Activated naive CD4-positive, alpha-beta T cell treated with anti-CD3 and anti-CD28 coated beads, Interleukin-2, amount 50 U/mL, for 16 hours (primary cell): ENCODE results near the gene MS4A2.
"Not testable (repeated sequence)": the region's sequence is repeated elsewhere in the genome, so short reads cannot be mapped to it uniquely, and the experiment has no call there.

Experiments used
- DNase-seq: peaks from one replicate; pipeline ENCODE4 v3.0.0-alpha.2; 2020

The MS4A2 gene

DNA sequence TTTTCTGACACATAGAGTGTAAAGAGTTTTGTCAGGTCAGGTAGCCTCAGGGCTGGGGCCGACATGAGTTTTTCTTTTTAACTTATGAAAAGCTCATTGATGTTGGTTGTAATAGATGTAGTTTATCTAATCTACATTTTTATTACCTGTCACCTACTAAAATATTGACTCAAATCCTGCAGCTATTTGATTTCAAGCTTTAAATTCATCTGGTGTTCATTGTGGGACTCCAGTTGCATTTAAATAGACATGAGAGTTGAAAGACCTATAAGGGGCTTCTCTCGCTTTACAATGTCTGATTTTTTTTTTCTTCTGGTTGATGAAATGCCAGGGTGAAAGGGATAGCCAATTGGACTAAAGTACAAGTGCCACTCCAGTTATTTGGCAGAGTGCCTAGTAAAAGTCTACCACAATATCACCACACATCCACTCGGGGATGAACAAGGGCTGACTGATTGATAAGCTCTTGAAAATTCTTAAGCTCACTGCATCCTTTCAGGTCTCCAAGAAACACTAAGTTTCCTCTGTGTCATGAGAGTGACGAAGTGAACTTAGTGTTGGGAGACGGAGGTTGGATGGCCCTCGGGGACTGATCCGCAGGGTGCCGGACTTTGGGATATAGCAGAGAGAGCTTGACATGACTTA, 16.1 kb downstream of the MS4A2 start:
- not testable (repeated sequence) for DNase-seq

DNA sequence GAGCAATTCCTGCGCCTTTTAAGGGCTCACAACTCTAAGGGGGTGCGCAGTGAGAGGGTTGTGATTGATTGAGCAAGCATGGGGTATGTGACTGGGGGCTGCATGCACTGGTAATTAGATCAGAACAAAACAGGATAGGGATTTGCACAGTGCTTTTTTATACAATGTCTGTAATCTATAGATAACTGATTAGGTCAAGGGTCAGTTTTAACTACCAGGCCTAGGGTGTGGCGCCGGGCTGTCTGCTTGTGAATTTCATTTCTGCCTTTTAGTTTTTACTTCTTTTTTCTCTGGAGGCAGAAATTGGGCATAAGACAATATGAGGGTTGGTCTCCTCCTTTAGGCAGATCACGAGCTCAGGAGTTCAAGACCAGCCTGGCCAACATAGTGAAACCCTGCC, 20.2 kb downstream of the MS4A2 start:
- DNase-seq = not testable (repeated sequence)

DNA sequence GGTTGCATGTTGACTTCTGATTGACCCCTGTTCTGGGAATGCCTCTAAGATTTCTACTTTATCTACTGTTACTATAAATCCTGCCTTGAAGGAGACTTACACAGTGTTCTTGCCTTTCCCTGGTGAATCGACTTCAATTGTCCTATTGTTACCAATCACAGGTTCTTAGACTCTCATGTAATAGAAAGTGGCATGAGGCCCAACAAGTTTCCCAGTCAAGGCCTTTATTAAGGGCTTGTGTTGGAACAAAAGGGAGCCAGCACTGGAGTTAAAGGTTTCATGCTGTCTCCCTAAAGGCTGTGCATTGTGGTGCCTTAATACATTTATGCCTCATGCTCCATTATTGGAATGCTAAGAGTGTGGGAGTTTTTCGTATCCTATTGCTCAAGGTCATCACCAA, 23.3 kb downstream of the MS4A2 start:
- no peak for DNase-seq

DNA sequence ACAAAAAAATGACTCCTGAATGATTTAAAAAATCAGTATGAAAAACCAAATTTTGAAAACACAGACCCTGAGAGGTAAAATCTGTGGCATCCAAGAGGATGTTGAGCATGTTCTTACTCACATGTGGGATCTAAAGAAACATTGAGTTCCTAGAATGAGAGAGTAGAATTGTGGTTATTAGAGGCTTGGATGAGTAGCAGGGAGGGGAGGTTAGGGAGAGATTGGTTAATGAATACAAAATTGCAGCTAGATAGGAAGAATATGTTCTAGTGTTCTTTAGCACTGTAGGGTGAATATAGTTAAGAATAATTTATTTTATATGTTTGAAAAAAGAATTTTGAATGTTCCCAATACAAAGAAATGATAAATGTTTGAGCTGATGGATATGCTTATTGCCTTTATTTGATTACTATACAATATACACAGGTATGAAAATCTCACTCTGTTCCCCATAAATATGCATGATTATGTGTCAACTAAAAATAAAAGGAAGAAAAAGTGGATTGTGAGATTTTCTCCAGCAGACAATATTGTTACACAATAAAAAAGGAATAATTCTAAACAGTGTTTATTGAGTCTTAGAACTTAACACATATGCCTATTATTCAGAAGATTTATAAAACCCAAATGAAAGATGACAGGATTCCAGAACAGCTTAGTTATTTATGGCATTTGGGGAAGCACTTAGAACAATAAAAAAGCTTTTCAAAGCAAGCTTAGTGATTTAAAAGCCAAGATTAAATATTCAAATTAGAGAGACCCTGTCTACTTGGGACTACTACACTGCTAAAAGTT, 28.7 kb downstream of the MS4A2 start:
- no peak for DNase-seq

DNA sequence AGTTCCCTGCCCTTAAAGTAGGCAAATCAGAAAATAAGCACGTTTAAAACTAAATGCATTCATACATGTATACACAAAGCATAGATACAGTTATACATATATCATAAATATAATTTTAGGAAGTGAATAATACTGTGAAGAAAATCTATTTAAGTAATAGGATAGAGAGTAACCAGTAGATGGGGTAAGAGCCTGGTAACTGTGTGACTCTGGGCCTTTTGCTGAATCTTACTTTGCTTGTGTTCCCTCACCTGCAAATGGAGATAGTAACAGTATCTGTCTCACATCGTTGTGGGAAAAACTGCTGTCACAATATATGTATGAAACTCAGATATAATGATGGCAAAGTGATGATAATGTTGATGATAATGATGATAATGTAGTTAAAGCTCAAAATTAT, 29.9 kb downstream of the MS4A2 start:
- DNase-seq = no peak

DNA sequence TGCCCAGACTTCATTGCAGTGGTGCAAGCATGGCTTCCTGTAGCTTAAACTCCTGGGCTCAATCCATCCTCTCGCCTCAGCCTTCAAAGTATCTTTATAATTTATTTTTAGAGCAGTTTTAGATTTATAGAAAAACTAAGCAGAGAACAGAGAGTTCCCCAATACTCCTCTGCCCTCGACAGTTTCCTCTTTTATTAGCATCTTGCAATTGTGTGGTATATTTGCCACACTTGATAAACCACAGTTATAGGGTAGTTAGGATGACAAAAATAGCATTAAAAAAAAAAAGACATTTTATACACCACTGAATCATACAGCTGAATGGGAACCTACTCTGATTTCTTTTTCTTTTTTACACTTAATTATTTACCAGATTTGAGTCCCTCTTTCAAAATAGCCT, 31.2 kb downstream of the MS4A2 start:
- no peak for DNase-seq

DNA sequence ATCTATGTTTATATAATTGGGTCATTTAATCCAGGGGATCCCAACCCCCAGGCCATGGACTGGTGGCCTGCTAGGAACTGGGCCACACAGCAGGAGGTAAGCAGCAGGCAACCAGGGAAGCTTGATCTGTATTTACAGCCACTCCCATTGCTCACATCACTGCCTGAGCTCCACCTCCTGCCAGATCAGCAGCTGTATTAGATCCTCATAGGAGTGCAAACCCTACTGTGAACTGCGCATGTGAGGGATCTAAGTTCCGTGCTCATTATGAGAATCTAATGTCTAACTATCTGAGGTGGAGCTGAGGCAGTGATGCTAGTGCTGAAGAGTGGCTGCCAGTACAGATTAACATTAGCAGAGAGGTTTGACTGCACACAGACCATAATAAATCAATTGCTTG, 32.8 kb downstream of the MS4A2 start:
- no peak for DNase-seq

DNA sequence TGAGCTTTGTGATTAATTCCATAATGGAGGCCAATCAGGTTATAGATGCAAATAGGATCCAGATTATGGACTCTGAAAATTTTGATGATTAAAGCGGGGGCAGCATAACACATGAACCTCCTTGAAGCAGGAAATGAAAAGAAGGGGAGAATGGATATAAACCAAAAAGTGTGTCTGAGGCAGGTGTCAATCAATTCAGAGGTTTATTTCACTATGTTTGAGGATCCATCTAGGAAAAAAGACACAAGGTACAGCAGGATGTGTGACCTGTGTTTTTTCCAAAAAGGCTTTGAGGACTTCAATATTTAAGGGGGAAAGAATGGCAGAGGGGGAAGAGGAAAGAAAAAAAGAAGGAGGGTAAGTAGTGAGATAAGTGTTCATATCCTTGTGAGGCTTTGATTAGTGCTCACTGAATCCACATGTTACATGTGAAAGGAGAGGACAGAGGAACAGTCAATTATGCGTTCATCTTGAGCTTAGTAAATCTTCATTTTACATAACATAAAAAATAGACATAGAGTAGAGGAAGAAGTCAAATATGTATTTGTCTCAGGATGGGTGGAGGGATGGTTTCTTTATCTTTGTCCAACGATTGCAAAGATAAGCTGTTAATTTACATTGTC, 34.1 kb downstream of the MS4A2 start:
- DNase-seq = no peak

DNA sequence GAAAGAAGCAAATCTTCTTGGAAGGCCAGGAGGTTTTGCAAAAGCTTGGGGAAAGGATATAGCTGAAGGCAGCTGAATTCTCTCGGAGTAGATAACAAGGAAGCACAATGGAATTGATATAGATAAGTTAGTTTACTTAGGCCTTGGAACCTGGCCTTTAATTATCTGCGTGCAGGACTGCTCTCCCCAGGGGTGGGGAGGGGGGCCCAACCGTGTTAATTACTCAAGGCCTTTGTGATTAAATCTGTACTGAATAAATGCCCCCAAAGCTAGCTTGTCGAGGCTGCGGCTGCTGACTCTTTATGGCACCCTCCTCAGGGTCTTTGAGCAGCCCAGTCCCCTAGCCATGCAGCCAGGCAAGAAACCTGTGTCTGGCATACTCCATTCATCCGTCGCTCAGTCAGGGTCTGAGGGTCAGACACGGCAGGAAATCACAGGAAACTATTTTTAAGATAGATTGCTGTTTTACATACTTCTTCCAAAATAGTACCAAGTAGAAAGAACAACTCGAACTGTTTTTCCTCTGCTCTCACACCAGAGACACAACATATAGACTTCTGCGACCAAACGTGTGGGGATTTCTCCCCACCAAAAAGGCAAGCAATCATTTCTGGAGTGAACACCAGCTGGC, 36.5 kb downstream of the MS4A2 start:
- no peak for DNase-seq

DNA sequence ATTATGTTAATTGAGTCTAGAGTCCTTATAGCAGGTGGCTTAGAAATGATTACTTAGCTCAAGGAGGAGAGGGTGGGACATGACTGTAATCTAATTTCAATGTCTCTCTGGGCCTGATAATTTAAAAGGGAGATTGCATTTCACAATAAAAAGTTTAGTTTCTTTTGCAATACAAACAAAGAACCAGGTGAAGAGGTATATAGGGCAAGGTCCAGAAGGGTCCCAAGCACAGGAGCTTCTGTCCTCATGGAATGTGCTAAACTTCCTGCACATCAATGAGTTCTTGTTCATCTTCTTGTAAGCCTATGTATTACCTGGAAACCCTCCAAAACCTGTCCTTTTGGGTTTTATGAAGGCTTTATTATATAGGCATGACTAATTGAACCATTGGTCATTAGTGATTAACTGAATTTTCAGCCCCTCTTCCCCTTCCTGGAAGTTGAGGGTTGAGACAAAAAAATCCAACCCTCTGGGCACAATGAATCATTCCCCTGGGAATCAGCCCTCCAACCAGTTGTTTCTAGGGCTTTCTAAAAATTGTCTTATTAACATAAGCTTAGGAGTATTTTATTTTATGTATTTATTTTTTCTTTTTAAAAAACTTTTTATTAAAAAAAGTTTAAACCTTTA, 37.6 kb downstream of the MS4A2 start:
- no peak for DNase-seq

DNA sequence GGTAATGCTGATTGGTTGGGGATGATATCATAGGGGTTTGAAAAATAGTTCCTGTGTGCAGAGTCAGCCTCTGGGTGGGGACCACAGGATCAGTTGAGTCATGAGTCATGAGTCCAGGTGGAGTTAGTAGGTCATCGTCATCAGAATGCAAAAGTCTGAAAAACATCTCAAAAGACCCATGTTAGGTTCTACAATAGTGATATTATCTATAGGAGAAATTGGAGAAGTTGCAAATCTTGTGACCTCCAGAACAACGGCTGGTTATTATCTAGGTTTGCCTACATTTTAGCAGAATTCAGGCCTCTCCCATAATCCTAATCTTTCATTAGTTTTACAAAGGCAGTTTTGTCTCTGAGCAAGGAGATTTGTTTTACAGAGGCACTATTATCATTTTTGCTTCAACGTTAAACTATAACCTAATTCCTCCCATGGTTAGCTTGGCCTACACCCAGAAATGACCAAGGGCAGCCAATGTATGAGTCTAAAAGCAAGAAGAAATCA, 38.9 kb downstream of the MS4A2 start:
- DNase-seq = no peak

DNA sequence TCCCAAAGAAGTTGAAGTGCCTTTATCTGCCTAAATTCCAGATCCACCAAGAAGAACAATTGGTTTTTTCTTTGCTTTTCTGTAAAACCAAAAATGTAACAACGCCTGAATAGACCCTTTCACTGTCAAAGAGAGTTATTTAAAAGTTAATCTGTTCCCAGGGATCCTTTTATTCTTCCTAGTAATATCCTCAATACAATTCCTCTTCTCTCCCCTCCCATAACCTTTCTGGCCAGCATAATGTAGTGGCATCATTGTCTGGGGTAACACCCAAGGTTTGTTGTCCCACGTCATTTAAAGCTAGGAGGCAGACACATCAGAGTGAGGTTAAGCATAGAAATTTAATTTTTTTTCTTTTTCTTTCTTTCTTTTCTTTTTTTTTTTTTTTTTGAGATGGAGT, 39.9 kb downstream of the MS4A2 start:
- DNase-seq = no peak

DNA sequence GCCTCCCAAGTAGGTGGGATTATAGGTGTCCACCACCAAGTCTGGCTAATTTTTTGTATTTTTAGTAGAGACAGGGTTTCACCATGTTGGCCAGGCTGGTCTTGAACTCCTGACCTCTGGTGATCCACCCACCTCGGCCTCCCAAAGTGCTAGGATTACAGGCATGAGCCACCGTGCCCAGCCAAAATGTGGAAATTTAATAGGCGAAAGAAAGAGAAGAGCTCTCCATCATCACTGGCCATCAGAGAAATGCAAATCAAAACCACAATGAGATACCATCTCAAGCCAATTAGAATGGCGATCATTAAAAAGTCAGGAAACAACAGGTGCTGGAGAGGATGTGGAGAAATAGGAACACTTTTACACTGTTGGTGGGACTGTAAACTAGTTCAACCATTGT, 40.4 kb downstream of the MS4A2 start:
- not testable (repeated sequence) for DNase-seq

DNA sequence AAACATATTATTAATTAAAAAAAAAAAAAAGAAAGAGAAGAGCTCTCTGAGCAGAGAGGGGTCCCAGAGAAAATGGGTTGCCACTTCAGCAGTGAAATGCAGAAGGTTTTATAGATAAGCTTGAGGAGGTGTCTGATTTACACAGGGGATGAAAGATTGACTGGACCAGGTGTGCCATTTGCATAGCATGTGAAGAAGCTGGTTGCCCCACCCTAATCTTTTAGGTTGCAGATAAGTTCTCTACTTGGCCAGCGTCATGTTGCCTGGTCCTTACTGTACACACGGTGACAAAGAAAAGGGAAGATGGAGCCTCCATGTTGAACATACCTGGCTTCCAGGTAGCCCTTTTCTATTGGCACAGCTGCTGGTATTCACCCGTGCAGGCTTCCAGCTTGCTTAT, 41.4 kb downstream of the MS4A2 start:
- no peak for DNase-seq

DNA sequence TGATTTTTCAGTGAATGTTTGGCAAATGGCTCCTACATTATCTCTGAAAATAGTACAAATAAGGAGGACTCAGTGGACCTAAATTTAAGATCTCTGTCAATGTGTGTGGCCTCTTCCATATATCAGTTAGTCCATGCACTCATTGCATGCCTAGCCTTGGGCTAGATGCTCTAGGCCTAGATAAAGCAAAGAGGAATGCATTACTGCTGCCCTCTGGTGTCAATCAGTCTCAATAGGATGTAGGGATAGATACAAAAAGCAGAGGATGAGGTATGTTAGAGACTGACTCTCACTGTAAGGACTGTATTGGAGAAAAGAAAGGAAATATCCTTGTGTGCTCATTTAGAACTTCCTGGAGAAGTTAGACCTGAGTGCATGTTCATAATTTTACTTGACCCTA, 42.0 kb downstream of the MS4A2 start:
- no peak for DNase-seq

DNA sequence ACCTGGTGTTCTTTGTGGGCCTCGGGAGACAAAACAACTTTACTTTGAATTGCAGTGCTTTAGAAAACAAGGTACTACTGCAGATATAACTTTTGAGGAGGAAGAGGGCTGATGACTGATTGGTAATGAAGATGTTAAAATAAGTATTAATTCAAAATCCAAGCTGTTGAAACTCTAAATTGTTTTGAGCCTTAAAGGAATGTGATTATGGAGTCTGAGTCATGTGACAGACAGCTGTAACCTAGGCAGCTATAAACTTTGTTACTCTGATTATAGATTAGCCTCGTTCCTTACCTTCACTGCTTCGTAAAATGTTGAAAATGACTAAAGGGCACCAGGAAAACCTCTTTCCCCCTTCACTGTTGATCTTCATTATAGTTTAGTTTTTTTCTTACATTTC, 43.4 kb downstream of the MS4A2 start:
- no peak for DNase-seq

DNA sequence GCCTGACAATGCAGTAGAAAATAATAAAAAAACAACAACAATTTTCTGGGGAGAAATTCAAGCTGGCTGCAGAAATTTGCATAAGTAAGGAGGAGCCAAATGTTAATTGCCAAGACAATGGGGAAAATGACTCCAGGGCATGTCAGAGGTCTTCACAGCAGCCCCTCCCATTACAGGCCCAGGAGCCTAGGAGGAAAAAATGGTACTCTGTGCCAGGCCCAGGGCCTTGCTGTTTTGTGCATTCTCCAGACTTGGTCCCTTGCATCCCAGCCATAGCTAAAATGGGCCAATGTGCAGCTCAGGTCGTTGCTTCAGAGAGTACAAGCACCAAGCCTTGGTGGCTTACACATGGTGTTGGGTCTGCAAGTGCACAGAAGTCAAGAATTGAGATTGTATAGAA, 45.5 kb downstream of the MS4A2 start:
- no peak for DNase-seq

DNA sequence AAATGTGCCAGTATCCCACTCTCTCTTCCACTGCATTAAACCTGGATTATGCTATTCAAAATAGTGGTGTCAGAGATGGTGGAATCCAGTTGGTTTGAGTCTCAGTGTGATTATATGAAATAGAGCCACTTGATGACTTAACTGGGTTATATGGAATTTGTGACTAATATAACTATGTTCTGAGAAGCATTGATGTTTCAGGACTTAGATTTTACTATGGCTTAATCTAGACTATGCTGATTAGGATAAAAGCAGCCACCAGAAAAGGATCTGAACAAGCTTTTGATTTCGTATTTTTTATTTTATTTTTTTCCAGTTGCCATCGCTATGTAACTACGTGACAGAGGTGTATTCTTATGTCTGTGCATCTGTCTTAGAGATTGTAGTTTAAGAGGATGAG, 55.3 kb downstream of the MS4A2 start:
- DNase-seq = no peak

DNA sequence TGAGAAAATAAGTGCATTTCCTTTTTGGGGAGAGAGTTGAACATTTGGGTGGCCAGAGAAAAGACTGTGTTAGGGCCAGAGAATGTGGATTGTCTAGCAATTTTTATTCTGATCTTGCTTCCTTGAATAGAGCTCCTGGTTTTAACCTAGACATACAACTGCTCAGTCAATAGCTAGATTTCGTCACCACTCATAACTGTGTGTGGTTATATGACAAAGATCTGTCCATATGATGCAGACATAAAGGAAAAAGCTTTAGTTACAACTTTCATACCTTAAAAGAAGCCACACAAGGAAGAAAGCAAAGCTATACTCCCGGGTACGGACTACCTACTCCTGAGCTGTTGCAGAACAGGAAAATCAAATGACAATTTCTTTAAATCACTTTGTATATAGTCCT, 57.2 kb downstream of the MS4A2 start:
- DNase-seq = no peak
